ENCODE results near the gene PRAMEF17.
"Not testable (repeated sequence)": the region's sequence is repeated elsewhere in the genome, so short reads cannot be mapped to it uniquely, and the experiment has no call there.

Gene PRAMEF17

GRCh38 chr1:13389332-13389731 is at the start of gene PRAMEF17:
TSS of gene PRAMEF17 (plus strand) at chr1:13389632. CDS start at chr1:13389658, 26 bp downstream.
- H3K4me3 ChIP-seq (ENCODE audit: low read depth, low read length); POLR2A ChIA-PET; CTCF ChIA-PET; DNase-seq (ENCODE audit: low read depth, low spot score): not testable (repeated sequence)

GRCh38 chr1:13342496-13342895 is 46.9 kb upstream of the PRAMEF17 start:
- H3K4me3 ChIP-seq (ENCODE audit: low read depth, low read length); POLR2A ChIA-PET; CTCF ChIA-PET; DNase-seq (ENCODE audit: low read depth, low spot score): not testable (repeated sequence)

- CTCF ChIA-PET; H3K4me3 ChIP-seq (ENCODE audit: low read depth, low read length); DNase-seq (ENCODE audit: low read depth, low spot score); POLR2A ChIA-PET: not testable (repeated sequence)
Measured at GRCh38 chr1:13347034-13347433, 42.4 kb upstream of the PRAMEF17 start, which contains the start of gene PRAMEF14. TSS of gene PRAMEF14 (minus strand) at chr1:13347134. CDS start at chr1:13345314, 1,820 bp downstream.

GRCh38 chr1:13353476-13353875 is 36.0 kb upstream of the PRAMEF17 start:
- DNase-seq (ENCODE audit: low read depth, low spot score); POLR2A ChIA-PET; CTCF ChIA-PET; H3K4me3 ChIP-seq (ENCODE audit: low read depth, low read length): not testable (repeated sequence)

GRCh38 chr1:13354475-13354874 is 35.0 kb upstream of the PRAMEF17 start:
- CTCF ChIA-PET; H3K4me3 ChIP-seq (ENCODE audit: low read depth, low read length); POLR2A ChIA-PET; DNase-seq (ENCODE audit: low read depth, low spot score): not testable (repeated sequence)

- H3K4me3 ChIP-seq (ENCODE audit: low read depth, low read length); POLR2A ChIA-PET; CTCF ChIA-PET: not testable (repeated sequence)
- peak; percentile 0 for DNase-seq (ENCODE audit: low read depth, low spot score)
Measured at GRCh38 chr1:13356774-13357173, 32.7 kb upstream of the PRAMEF17 start.

GRCh38 chr1:13362364-13362763 is 27.1 kb upstream of the PRAMEF17 start:
- POLR2A ChIA-PET; H3K4me3 ChIP-seq (ENCODE audit: low read depth, low read length); DNase-seq (ENCODE audit: low read depth, low spot score); CTCF ChIA-PET: not testable (repeated sequence)

- POLR2A ChIA-PET; CTCF ChIA-PET; DNase-seq (ENCODE audit: low read depth, low spot score); H3K4me3 ChIP-seq (ENCODE audit: low read depth, low read length): not testable (repeated sequence)
Measured at GRCh38 chr1:13364928-13365327, 24.5 kb upstream of the PRAMEF17 start.

- DNase-seq (ENCODE audit: low read depth, low spot score); H3K4me3 ChIP-seq (ENCODE audit: low read depth, low read length); POLR2A ChIA-PET; CTCF ChIA-PET: not testable (repeated sequence)
Measured at GRCh38 chr1:13366536-13366935, 22.9 kb upstream of the PRAMEF17 start.

GRCh38 chr1:13368544-13368943 is 20.9 kb upstream of the PRAMEF17 start:
- POLR2A ChIA-PET; DNase-seq (ENCODE audit: low read depth, low spot score); H3K4me3 ChIP-seq (ENCODE audit: low read depth, low read length); CTCF ChIA-PET: not testable (repeated sequence)

GRCh38 chr1:13378983-13379382 is 10.4 kb upstream of the PRAMEF17 start:
- CTCF ChIA-PET; POLR2A ChIA-PET; H3K4me3 ChIP-seq (ENCODE audit: low read depth, low read length); DNase-seq (ENCODE audit: low read depth, low spot score): not testable (repeated sequence)

- H3K4me3 ChIP-seq (ENCODE audit: low read depth, low read length); POLR2A ChIA-PET; CTCF ChIA-PET; DNase-seq (ENCODE audit: low read depth, low spot score): not testable (repeated sequence)
Measured at GRCh38 chr1:13380380-13380779, 9.1 kb upstream of the PRAMEF17 start.

GRCh38 chr1:13393004-13393403 is 3.6 kb downstream of the PRAMEF17 start:
- DNase-seq (ENCODE audit: low read depth, low spot score); CTCF ChIA-PET; H3K4me3 ChIP-seq (ENCODE audit: low read depth, low read length); POLR2A ChIA-PET: not testable (repeated sequence)

GRCh38 chr1:13394761-13395160 is 5.3 kb downstream of the PRAMEF17 start:
- H3K4me3 ChIP-seq (ENCODE audit: low read depth, low read length); POLR2A ChIA-PET; DNase-seq (ENCODE audit: low read depth, low spot score); CTCF ChIA-PET: not testable (repeated sequence)

GRCh38 chr1:13395311-13395710 is 5.9 kb downstream of the PRAMEF17 start:
- H3K4me3 ChIP-seq (ENCODE audit: low read depth, low read length); POLR2A ChIA-PET; DNase-seq (ENCODE audit: low read depth, low spot score); CTCF ChIA-PET: not testable (repeated sequence)
